Mucosa of descending colon (tissue), 3 donors: Measurements from ENCODE around the gene LSM10. TPM values are rescaled to one million over a fixed set of nuclear protein-coding genes. Genes with fewer than 3 reads are reported as not detected.

Source experiments
- ATAC-seq: fragments of 200-7000 bp; cut with Tn5 transposase; one replicate; pipeline ENCODE4 v1.9.1; 2020; ENCODE audit warnings: mild to moderate bottlenecking, moderate library complexity
- DNase-seq, 3 donors: peaks; one replicate each; pipeline ENCODE4 v3.0.0-alpha.2; 2020
- H3K36me3 ChIP-seq: fragments of 200-600 bp; one replicate; pipeline ENCODE4 v1.8.0; 2021; ENCODE audit warnings: low read depth, mild to moderate bottlenecking
- H3K4me1 ChIP-seq: fragments of 200-600 bp; one replicate; pipeline ENCODE4 v1.8.0; 2021; ENCODE audit warnings: low read depth, mild to moderate bottlenecking
- H3K4me3 ChIP-seq: fragments of 200-600 bp; one replicate; pipeline ENCODE4 v1.8.0; 2021; ENCODE audit warnings: mild to moderate bottlenecking
- H3K9me3 ChIP-seq: fragments of 200-600 bp; one replicate; pipeline ENCODE4 v1.8.0; 2021; ENCODE audit warnings: mild to moderate bottlenecking
- CTCF ChIP-seq: fragments of 200-600 bp; IDR thresholded peaks from one replicate; pipeline ENCODE4 v1.8.0; 2022; ENCODE audit warnings: antibody characterized with exemption, mild to moderate bottlenecking
- intact Hi-C, 2 donors: fragments of 100-400 bp; cut with DNase I in 1 of 2; cut with micrococcal nuclease in 1 of 2; formaldehyde crosslinking; loops; one replicate each; pipeline versions ENCODE4 v1.11.0 to v1.11.1; 2022; cut with DNase I, micrococcal nuclease
- total RNA-seq, 3 donors: library from RNA; stranded (reverse); fragmentation: NEBNext Ultra II Directional in 2 of 3; extraction: Animal tissue kit (Norgen Biotek cat#: 25700) in 2 of 3; gene quantifications; one replicate each; pipeline versions ENCODE4 v1.2.1 to v1.2.4, GENCODE V29; 2021 to 2023
- donor health status: DM: no; HTN: no; CAD: no; lungs with moderate emphysema.
- donor health status: DM: no; HTN: no; CAD: no.
- donor health status: DM: no; HTN: yes; CAD: no.

LSM10 gene
- total RNA-seq, 3 donors from 2014 or later, result 19.5 to 52.9 (median 22.5) TPM

GRCh38 chr1:36408479-36408878, 10.8 kb upstream of the LSM10 start:
- Histone ChIP-seq H3K4me1 (no peaks in the 10 kb centered on the region), H3K9me3 (no peaks in the 10 kb centered on the region), H3K4me3 (no peak overlapping the region), H3K36me3 (no peaks in the 10 kb centered on the region)
- DNase-seq, result no peak
- intact Hi-C loops, result no loop called here
- no peak for TF ChIP-seq CTCF
- ATAC-seq, result no peak

- intact Hi-C loops, result no loop called here
- Histone ChIP-seq H3K4me3 (no peak overlapping the region), H3K36me3 (no peaks in the 10 kb centered on the region), H3K9me3 (no peaks in the 10 kb centered on the region), H3K4me1 (no peaks in the 10 kb centered on the region)
- DNase-seq (no peak), ATAC-seq (no peak)
- TF ChIP-seq CTCF, result no peak
These were observed 8.7 kb upstream of the LSM10 start for GRCh38 chr1:36406440-36406839.

- ATAC-seq (no peak), DNase-seq (no peak)
- TF ChIP-seq CTCF, result no peak
- Histone ChIP-seq H3K4me1 (no peaks in the 10 kb centered on the region), H3K36me3 (no peaks in the 10 kb centered on the region), H3K4me3 (no peak overlapping the region), H3K9me3 (no peaks in the 10 kb centered on the region)
- intact Hi-C loops, result no loop called here
These were observed 4.8 kb upstream of the LSM10 start for GRCh38 chr1:36402504-36402890.

GRCh38 chr1:36401602-36402503, 4.1 kb upstream of the LSM10 start:
- Histone ChIP-seq H3K4me1 (peaks cover under 1% of the 10 kb centered on the region), H3K4me3 (no peak overlapping the region), H3K9me3 (no peaks in the 10 kb centered on the region), H3K36me3 (no peaks in the 10 kb centered on the region)
- intact Hi-C loops, result no loop called here
- ATAC-seq (no peak), DNase-seq (peak in 1 of 3 donors; percentile 55)
- TF ChIP-seq CTCF, result no peak

GRCh38 chr1:36400825-36401601, 3.3 kb upstream of the LSM10 start:
- peaks cover 6% of the 10 kb centered on the region for H3K4me1 ChIP-seq
- H3K4me3 ChIP-seq, result no peak overlapping the region
- no peaks in the 10 kb centered on the region for H3K9me3 ChIP-seq
- intact Hi-C loops, result no loop called here
- H3K36me3 ChIP-seq, result no peaks in the 10 kb centered on the region
- peak; percentile 55 for ATAC-seq
- TF ChIP-seq CTCF, result no peak
- peak; percentile 70 to 89 (median 75) for DNase-seq
